ENCODE data around the gene CYP4F22.

DNA sequence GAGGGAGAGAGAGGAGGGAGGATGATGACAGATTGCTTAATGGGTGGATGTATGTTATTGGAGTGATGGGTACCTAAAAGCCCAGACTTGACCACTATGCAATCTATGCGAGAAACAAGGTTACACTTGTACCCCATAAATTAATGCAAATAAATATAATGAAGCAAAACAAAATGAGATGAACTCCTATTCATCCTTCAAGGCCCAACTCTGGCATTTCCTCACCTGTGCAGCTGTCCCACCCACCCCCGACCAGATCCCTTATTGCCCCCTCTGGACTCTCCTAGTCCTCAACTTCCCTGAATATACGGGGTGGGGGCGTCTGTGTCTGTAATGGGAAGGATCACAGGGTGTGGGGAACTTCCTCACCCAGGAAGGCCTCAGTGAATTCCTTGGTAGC is 33.2 kb upstream of the CYP4F22 start:
- TF ChIP-seq, protein P1, sequence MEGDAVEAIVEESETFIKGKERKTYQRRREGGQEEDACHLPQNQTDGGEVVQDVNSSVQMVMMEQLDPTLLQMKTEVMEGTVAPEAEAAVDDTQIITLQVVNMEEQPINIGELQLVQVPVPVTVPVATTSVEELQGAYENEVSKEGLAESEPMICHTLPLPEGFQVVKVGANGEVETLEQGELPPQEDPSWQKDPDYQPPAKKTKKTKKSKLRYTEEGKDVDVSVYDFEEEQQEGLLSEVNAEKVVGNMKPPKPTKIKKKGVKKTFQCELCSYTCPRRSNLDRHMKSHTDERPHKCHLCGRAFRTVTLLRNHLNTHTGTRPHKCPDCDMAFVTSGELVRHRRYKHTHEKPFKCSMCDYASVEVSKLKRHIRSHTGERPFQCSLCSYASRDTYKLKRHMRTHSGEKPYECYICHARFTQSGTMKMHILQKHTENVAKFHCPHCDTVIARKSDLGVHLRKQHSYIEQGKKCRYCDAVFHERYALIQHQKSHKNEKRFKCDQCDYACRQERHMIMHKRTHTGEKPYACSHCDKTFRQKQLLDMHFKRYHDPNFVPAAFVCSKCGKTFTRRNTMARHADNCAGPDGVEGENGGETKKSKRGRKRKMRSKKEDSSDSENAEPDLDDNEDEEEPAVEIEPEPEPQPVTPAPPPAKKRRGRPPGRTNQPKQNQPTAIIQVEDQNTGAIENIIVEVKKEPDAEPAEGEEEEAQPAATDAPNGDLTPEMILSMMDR (IDR thresholded peaks at IDR 0.05): no peak
- no peak for TF ChIP-seq POLR2AphosphoS5 (IDR thresholded peaks at IDR 0.05)
- TF ChIP-seq EP300 (IDR thresholded peaks at IDR 0.05): no peak
